HepG2 (cell line): ENCODE data around the gene SOX12. TPM values are rescaled to one million over a fixed set of nuclear protein-coding genes. Genes with fewer than 3 reads are reported as not detected.
A peak's percentile ranks its signal among the peaks of the same experiment; 100 is the strongest.

Experiments used
- ARNTL ChIP-seq: sonication (generic); formaldehyde crosslinking; IDR thresholded peaks from 2 replicates; pipeline ENCODE4 v1.4.0; 2020; ENCODE audit warnings: mild to moderate bottlenecking, missing genetic modification reagents
- CREB1 ChIP-seq, 2 experiments: fragments of 450-650 bp in 1 of 2; IDR thresholded peaks; 2 replicates each; pipeline ENCODE4 v1.6.1; 2016 to 2017; ENCODE audit warnings: control low read depth in 1 of 2, mild to moderate bottlenecking in 1 of 2, missing compliant biosample characterization in 1 of 2, missing genetic modification characterization in 1 of 2
- DNMT3B ChIP-seq: conservative IDR thresholded peaks from 2 replicates; pipeline ENCODE4 v1.6.1; 2016; ENCODE audit warnings: missing biosample characterization, control low read depth
- HDAC2 ChIP-seq: sonication (generic); formaldehyde crosslinking; IDR thresholded peaks from 2 replicates; pipeline ENCODE4 v1.4.0; 2020; ENCODE audit warnings: missing genetic modification reagents
- HMGA1 ChIP-seq: sonication (generic); formaldehyde crosslinking; conservative IDR thresholded peaks from 2 replicates; pipeline ENCODE4 v1.4.0; 2020; ENCODE audit warnings: missing genetic modification reagents
- KDM2A ChIP-seq: sonication (generic); formaldehyde crosslinking; IDR thresholded peaks from 2 replicates; pipeline ENCODE4 v1.4.0; 2020; ENCODE audit warnings: low read depth, missing genetic modification reagents, borderline replicate concordance
- KDM4B ChIP-seq: sonication (generic); formaldehyde crosslinking; IDR thresholded peaks from 2 replicates; pipeline ENCODE4 v1.4.0; 2020; ENCODE audit warnings: missing genetic modification reagents
- MEIS2 ChIP-seq: sonication (generic); formaldehyde crosslinking; IDR thresholded peaks from 2 replicates; pipeline ENCODE4 v1.9.0; 2021; ENCODE audit warnings: mild to moderate bottlenecking, missing genetic modification reagents
- MXD3 ChIP-seq: IDR thresholded peaks from 2 replicates; pipeline ENCODE4 v1.6.1; 2016; ENCODE audit warnings: mild to moderate bottlenecking, missing biosample characterization, missing genetic modification reagents
- NFATC3 ChIP-seq: sonication (generic); formaldehyde crosslinking; IDR thresholded peaks from 2 replicates; pipeline ENCODE4 v1.5.1; 2020; ENCODE audit warnings: mild to moderate bottlenecking, missing genetic modification reagents
- PBX3 ChIP-seq: sonication (generic); formaldehyde crosslinking; IDR thresholded peaks from 2 replicates; pipeline ENCODE4 v1.8.1; 2023; ENCODE audit warnings: missing genetic modification reagents, inconsistent platforms, borderline replicate concordance
- POGZ ChIP-seq: sonication (generic); formaldehyde crosslinking; IDR thresholded peaks from 2 replicates; pipeline ENCODE4 v1.4.0; 2020; ENCODE audit warnings: mild to moderate bottlenecking, missing genetic modification reagents
- POLR2A ChIP-seq, 2 experiments: IDR thresholded peaks; 2 replicates each; pipeline ENCODE4 v1.6.1; 2011; ENCODE audit warnings: low read depth in 2 of 2, low read length in 2 of 2, mild to moderate bottlenecking in 1 of 2, moderate library complexity in 1 of 2; ENCODE audit not compliant: insufficient read depth in 1 of 2
- RBM39 ChIP-seq: fragments of 200-400 bp; formaldehyde crosslinking; IDR thresholded peaks from one replicate; pipeline ENCODE4 v1.6.1; 2018; ENCODE audit warnings: antibody characterized with exemption, mild to moderate bottlenecking, low read depth, low read length; ENCODE audit not compliant: poor library complexity, severe bottlenecking
- THAP11 ChIP-seq: IDR thresholded peaks from 2 replicates; pipeline ENCODE4 v1.6.1; 2016; ENCODE audit warnings: missing biosample characterization, missing genetic modification reagents
- TOPORS ChIP-seq: sonication (generic); formaldehyde crosslinking; IDR thresholded peaks from 2 replicates; pipeline ENCODE4 v1.8.0; 2023; ENCODE audit warnings: mild to moderate bottlenecking, missing genetic modification reagents
- ZFY ChIP-seq: sonication (generic); formaldehyde crosslinking; IDR thresholded peaks from 2 replicates; pipeline ENCODE4 v1.4.0; 2020; ENCODE audit warnings: missing genetic modification reagents
- ZNF275 ChIP-seq: sonication (generic); formaldehyde crosslinking; IDR thresholded peaks from 2 replicates; pipeline ENCODE4 v1.8.0; 2022; ENCODE audit warnings: missing genetic modification reagents, mild to moderate bottlenecking, inconsistent platforms, borderline replicate concordance
- ZNF496 ChIP-seq: sonication (generic); formaldehyde crosslinking; IDR thresholded peaks from 2 replicates; pipeline ENCODE4 v1.8.1; 2023; ENCODE audit warnings: mild to moderate bottlenecking, moderate library complexity, missing genetic modification reagents; ENCODE audit not compliant: insufficient replicate concordance
- ZNF577 ChIP-seq: sonication (generic); formaldehyde crosslinking; IDR thresholded peaks from 2 replicates; pipeline ENCODE4 v1.4.0; 2020; ENCODE audit warnings: mild to moderate bottlenecking, low read depth, missing genetic modification reagents, borderline replicate concordance
- ZNF589 ChIP-seq: sonication (generic); formaldehyde crosslinking; conservative IDR thresholded peaks from 2 replicates; pipeline ENCODE4 v1.8.0; 2022; ENCODE audit warnings: mild to moderate bottlenecking, moderate library complexity, missing genetic modification reagents
- ZNF670 ChIP-seq: sonication (generic); formaldehyde crosslinking; IDR thresholded peaks from 2 replicates; pipeline ENCODE4 v1.8.0; 2022; ENCODE audit warnings: mild to moderate bottlenecking, missing genetic modification reagents, borderline replicate concordance
- ZNF7 ChIP-seq: IDR thresholded peaks from 2 replicates; pipeline ENCODE4 v1.6.1; 2016; ENCODE audit warnings: missing biosample characterization, missing genetic modification reagents
- ZNF766 ChIP-seq: sonication (generic); formaldehyde crosslinking; IDR thresholded peaks from 2 replicates; pipeline ENCODE4 v1.5.0; 2020; ENCODE audit warnings: missing genetic modification reagents, borderline replicate concordance
- ZNF775 ChIP-seq: sonication (generic); formaldehyde crosslinking; IDR thresholded peaks from 2 replicates; pipeline ENCODE4 v1.4.0; 2020; ENCODE audit warnings: missing genetic modification reagents, mild to moderate bottlenecking, moderate library complexity, borderline replicate concordance
- polyA plus RNA-seq, 8 experiments: library from polyadenylated mRNA; depleted of rRNA in 3 of 8; stranded (reverse) in 7 of 8; unstranded in 1 of 8; fragments of >200 nt; fragmentation: Illumina TruSeq in 4 of 8; extraction: Trizol in 4 of 8; gene quantifications; 2 replicates each; pipeline versions ENCODE4 v1.2.1 to v1.2.3, GENCODE V29; 2011 to 2016; ENCODE audit warnings: low read depth in 4 of 8, missing spikeins in 1 of 8, mixed read lengths in 1 of 8; ENCODE audit not compliant: insufficient read depth in 1 of 8
- total RNA-seq, 5 experiments: library from RNA; depleted of rRNA; stranded (reverse); fragments of >200 nt; fragmentation: Illumina TruSeq; extraction: Trizol; gene quantifications; 2 replicates each; pipeline ENCODE4 v1.2.3, GENCODE V29; 2016; ENCODE audit warnings: low read depth in 1 of 5

Gene SOX12
- total and polyA plus RNA-seq, 2 of the 13 experiments (the other 11 are each of a cell fraction or from before 2014, with no cell fraction given), result 10.0 to 18.7 TPM

GRCh38 chr20:373171-373890 lies 48.0 kb downstream of the SOX12 start (continued):
- TF ChIP-seq ZNF275 (CRISPR knock-in tag), result no peak
- TF ChIP-seq TOPORS (CRISPR knock-in tag), result no peak
- no peak for TF ChIP-seq ZNF775 (CRISPR knock-in tag)
- peak; percentile 15; the same call in 1 of the 2 replicates for TF ChIP-seq KDM2A
- TF ChIP-seq ZNF670 (CRISPR knock-in tag), result peak; percentile 32; the same call in 1 of the 2 replicates
- TF ChIP-seq ZNF496 (CRISPR knock-in tag), result no peak
- TF ChIP-seq MXD3, result no peak
- TF ChIP-seq ARNTL (CRISPR knock-in tag), result no peak
- peak; percentile 34; the same call in 1 of the 2 replicates for TF ChIP-seq HDAC2 (CRISPR knock-in tag)
- no peak for TF ChIP-seq ZNF7 (CRISPR knock-in tag)
- TF ChIP-seq RBM39, result peak; percentile 9
- TF ChIP-seq POLR2A (IDR thresholded peaks at IDR 0.05; ENCODE audit: insufficient read depth in 1 of 2, low read depth in 2 of 2, low read length in 2 of 2), result no peak
- no peak for TF ChIP-seq ZNF766 (CRISPR knock-in tag)
- TF ChIP-seq ZFY (CRISPR knock-in tag), result peak; percentile 24; the same call in 1 of the 2 replicates
- no peak for TF ChIP-seq MEIS2 (CRISPR knock-in tag)
- TF ChIP-seq DNMT3B (CRISPR knock-in tag), result peak; percentile 64; the same call in 1 of the 2 replicates
- no peak for TF ChIP-seq ZNF577
- TF ChIP-seq CREB1 (IDR thresholded peaks at IDR 0.05), result peak; percentile 72; the same call in 1 of the 2 replicates
- no peak for TF ChIP-seq CREB1 (CRISPR knock-in tag; IDR thresholded peaks at IDR 0.05)
- peak; percentile 26; the same call in 1 of the 2 replicates for TF ChIP-seq POGZ (CRISPR knock-in tag)
- no peak for TF ChIP-seq NFATC3 (CRISPR knock-in tag)
- TF ChIP-seq ZNF589 (CRISPR knock-in tag), result no peak
- TF ChIP-seq HMGA1 (CRISPR knock-in tag), result no peak
- TF ChIP-seq THAP11 (CRISPR knock-in tag), result 0 out of 2 replicates have a peak, but pooled peaks have one; percentile 12
- no peak for TF ChIP-seq PBX3 (CRISPR knock-in tag)
- no peak for TF ChIP-seq KDM4B
